GM19099 (cell line): ENCODE measurements around the gene RUFY4.

Source experiments
- POLR2A ChIP-seq: IDR thresholded peaks from 3 replicates; pipeline ENCODE4 v1.6.1; 2011; ENCODE audit warnings: low read depth; ENCODE audit not compliant: insufficient read length; ENCODE audit errors: extremely low read depth

The RUFY4 gene

DNA sequence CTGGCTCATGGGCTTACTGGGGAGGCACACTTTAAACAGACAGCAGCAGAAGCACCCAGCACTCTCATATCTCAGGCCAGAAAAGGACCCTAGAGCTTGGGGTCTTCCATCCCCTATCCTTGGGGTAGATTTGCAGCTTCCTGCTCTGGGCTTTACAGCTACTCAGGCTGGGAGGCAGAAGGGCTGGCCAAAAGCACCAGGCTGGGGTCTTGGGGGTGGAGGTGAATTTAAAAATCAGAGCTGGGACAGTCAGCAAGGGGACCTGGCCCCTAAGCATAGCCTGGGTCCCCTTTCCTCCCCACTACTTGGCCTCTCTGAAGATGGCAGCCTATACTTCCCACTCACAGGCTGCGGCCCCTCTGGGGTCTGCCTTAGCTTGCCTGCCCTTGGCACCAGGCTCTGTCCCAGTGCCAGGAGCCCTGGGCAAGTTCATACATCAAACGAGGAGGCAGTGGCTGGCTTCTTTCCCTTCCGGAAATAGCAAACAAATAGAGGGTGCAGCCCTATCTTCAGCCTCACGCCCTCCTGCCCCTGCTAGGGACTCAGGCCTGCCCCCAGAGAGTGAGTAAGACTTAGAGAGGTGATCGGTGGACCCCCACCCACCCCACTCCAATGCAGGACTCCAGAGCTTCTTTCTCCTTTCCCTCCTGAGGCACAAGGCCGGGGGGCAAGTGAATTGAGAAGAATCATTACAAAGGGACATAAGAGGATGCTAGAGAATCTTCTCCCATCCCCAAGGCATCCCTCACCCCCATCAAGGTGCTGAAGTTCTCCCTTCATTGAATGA is 40.3 kb upstream of the RUFY4 start:
- no peak for TF ChIP-seq POLR2A

DNA sequence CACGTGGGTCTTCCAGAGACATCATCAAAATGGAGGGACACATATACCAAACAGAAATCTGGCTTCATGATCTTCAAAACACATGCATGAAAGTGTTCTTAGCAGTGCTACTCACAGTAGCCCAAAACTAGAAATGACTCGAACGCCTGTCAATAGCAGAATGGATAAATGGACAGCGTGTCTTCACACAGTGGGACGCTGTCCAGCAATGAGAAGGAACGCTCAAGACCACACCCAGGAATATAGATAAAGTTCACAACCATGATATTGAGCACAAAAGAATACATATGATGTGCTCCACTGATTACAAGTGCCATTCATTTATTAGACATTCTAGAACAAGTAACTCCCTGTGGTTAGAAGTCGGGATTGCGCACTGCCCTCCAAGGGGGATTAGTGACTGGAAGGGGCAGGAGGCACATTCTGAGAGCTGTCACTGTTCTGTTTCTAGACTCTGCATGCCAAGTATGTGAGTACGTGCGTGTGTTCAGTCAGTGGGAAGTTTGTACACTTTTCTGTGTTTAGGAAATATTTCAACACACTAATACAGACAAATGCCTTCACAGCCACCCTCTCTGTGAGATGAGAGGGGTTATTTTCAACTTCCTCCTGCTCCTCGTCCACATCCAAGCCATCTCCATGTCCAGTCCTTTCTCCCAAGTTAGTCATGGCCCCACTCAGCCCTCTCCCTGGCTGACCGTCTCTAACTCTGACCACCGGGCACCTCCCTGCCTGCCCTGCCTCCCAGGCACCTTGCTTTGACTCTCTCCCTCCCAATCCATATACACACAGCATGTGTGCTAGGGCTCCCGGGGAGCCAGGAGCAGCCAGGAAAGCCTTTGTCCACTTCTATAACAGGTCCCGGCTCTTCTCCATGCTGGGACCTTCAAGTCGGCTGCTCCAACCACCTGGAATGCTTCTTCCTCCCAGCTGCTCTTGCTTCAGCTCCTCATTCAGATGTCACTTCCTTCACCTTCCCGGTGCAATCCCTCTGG is 39.4 kb upstream of the RUFY4 start:
- no peak for TF ChIP-seq POLR2A

DNA sequence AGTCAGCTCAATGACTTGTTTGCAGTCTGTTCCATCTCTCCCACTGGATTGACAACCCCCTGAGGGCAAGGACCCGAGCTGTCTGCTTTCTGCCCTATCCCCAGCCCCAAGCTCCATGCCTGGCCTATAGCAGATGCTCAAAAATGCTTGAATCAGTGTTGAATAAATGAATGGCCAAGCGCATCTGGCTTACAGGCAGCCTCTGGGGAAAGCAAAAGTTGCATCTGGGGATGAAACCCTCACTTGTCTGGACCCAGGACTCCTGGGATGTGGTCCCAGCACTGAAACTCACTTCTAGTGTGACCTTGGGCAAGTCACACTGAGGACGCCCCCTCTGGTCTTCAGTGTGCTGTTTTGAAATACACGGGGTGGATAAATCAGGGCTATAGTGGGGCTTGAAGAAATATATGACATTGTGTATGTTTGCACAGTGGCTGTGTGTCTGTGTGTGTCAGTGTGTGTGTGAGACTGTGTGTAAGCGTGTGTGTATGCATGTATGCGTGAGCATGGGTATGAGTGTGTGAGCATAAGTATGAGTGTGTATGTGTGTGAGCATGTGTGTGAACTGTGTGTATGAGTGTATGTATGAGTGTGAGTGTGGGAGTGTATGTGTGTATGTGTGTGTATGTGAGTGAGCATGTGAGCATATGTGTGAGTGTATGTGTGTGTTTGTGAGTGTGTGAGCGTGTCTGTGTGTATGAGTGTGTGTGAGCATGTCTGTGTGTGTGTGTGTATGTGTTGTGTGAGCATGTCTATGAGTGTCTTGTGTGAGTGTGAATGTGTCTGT is 38.5 kb upstream of the RUFY4 start:
- TF ChIP-seq POLR2A = no peak

DNA sequence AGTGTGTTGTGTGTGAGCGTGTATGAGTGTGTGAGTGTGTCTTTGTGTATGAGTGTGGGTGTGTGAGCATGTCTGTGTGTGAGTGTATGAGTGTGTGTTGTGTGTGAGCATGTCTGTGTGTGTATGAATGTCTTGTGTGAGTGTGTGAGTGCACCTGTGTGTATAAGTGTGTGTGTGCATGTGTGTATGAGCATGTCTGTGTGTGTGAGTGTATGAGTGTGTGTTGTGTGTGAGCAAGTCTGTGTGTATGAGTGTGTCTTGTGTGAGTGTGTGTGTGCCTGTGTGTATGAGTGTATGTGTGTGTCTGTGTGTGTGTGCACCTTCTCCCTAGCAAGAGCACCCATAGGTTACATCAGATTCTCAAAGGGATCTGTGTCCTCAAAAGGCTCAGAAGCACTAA is 37.8 kb upstream of the RUFY4 start:
- no peak for TF ChIP-seq POLR2A

DNA sequence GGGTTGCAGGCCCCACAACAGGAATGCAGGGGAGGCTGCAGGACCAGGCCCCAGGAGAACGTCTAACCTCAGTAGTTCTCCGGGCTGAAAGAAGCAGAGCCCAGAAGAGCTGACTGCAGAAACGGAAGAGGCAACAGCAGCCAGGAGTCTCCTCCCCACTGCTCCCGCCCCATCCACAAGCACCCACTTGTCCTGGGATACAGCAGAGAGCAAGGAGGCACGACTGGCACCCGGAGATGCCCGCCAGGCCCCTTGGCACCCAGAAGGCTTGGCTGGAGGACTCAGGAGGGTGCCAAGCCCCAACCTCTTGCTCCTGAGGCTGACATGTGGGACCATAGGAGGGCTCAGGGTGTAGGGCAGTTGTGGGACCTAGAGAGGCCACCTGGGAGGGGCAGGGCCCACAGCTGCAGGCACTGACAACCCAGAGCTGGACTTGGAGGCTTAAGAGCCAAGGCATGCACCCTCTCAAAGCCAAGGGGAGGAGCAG is 37.2 kb upstream of the RUFY4 start:
- no peak for TF ChIP-seq POLR2A

DNA sequence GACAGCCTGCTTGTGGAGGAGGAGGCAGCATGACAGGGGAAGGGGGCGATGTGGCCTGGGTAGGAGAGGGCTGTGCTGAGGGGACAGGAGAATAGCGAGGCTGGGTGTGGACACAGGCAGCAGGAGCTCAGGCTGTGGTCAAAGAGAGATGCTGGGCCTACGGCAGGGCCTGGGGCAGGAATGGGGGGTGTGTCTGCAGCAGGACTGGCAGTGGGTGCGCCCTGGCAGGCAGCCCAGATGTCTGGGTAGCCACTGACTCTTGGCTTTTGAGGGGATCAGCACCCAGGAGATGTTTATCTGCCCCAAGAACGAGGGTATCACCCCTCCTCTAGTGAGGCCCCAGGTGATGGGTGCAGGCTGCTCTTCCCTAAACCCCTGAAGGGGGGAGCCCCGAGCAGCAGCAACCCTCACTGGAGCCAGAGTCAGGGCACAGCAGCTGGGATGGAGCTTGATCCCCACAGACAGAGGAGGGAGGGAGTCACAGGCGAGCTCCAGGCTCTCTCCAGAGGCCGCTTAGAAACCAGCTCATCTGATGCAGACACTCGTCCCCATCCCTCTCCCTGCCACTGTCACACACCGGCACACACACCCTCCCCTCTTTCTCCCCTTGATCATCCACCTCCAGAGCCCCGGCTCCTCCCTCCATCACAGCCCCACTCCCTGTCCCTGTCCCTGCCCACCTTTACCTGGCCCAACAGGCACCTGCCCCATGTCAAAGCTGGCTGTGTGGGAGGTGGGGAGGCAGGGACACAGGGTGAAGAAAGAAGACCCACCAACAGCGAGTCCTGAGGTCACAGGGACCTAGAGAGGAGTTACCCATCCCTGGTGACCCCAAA is 36.5 kb upstream of the RUFY4 start:
- no peak for TF ChIP-seq POLR2A

DNA sequence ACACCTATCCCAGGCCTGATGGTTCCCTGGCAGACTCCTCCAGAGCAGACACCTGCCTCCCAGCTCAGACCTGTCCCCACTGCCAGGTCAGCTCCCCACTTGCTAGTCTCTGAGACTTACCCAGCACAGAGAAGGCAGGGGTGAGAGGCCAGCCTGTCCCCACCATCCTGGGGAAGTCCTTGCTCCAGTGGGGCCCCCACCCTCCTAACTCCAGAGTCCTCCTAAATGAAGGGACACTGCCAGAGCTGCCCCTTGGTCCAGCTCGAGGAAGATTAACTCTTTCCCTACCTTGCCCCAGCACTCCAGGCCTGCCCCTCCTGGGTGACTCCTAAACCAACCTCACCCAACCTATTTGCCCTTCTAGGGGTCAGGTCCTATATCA is 35.9 kb upstream of the RUFY4 start:
- TF ChIP-seq POLR2A = no peak

DNA sequence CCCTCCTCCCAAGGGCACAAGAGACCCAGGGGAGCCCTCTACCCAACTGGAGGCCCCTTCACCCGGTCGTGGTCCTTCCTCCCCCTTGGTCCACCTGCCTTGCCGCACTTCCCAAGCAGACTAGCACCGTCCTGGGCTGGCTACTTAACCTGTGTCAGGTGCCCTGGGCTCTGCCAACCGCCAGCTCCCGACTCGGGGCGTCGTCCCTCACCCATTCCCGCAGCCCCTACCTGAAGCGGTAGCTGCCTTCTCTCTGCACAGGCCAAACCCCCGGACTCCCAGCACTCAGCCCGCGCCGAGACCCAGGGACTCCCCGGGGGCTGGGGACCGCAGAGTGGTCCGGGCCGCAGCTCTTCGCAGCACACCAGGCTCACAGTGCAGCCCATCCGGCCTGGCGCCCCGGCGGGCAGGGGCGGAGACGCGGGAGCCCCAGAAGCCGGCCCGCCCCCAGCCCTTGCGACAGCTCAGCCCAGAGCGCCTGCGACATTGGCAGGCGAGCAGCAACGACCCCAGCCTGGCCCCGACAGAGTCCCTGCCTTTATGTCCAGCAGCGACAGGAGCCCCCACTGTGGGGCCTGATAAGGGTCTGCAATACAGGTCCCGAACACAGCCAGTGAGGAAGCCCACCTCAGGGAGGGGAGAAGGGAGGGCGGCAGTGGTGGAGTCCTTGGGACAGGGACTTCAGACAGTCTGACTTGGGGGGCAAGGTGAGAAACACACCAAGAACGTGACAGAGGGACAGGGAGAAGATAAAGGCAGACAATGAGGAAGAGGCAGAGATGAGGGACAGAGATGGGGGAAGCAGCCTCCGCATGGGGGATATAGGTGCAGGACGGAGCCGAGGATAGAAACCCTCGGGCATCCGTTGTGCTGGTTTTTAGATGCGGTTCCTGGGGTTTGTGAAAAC is 35.2 kb upstream of the RUFY4 start:
- TF ChIP-seq POLR2A = no peak

DNA sequence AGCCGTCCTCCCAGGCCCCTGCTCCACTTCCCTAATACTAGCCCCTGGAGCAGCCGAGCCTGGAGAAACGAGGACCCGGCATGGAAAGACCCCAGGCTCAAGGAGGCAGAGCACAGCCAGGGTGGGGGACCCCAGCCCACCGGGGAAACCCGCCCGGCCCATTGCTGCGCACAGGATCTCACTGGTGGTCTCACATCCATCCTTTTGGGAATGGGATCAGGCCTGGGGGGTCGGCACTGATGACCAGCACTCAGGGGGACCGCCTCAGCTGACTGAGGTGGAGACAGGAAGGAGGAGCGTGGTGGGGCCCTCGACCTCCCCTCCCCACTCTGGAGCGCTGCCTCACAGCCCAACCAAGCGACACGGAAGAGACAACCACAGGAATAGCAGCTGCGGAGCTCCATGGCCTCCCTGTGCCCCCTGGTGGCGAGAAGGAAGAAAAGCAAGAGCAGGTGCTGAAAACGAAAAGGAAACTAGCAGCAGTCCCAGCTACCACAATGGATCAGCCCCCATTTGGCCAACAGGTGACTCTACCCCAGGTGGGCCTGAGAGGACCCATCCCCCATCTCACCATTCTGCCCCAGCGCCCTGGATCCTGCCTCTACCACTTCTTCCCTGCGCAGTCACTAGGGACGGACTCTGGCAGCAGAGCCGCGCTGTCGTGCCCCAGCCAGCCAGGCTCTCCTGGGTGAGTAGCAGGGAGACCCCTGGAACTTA is 34.4 kb upstream of the RUFY4 start:
- TF ChIP-seq POLR2A = peak; percentile 31

DNA sequence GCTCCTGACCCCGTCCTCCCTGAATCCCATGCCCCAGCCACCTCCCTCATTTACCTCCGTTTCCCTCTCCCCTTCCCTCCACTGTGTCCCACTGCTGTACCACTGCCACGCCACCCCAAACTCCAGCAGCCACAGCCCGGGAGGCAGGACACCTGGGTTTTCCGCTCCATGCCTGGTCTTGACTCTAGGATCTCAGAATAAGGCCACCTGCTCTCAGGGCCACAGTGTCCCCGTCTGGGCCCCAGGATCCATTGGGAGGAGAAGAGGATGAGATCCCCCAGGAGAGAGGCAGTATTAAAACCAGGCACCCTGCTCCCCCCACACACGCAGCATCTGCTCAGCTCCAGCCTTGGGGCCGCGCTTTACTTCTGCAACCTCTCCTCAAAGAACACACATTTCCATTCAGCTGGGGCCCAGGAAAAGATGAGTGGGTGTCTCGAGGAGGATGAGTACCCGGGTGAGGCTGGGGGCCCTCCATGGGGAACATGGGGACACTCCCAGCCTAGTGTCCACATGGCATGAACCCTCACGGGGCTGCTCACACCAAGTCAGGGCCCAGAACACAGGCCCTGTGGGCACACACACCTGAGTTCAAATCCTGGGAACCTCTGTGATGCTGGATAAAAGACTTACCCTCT is 33.5 kb upstream of the RUFY4 start:
- TF ChIP-seq POLR2A = no peak

DNA sequence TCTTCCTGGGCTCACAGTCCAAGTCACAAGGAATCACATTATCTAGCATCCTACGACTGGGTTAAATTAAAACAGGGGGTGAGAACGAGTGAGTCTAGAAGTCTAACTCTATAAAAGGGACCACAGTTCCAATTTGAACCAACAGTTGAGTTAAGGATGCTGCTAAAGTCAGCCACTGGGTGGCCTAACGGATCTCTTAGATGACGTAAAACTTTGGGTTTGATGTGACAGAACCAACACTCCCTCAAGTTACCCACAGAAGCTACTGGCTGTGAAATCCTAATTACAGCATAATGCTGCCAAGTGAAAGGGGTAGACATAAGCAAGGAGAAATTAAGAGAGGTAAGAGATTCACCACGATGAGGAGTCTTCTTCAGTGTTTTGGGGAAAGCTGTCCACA is 32.7 kb upstream of the RUFY4 start:
- TF ChIP-seq POLR2A = no peak

DNA sequence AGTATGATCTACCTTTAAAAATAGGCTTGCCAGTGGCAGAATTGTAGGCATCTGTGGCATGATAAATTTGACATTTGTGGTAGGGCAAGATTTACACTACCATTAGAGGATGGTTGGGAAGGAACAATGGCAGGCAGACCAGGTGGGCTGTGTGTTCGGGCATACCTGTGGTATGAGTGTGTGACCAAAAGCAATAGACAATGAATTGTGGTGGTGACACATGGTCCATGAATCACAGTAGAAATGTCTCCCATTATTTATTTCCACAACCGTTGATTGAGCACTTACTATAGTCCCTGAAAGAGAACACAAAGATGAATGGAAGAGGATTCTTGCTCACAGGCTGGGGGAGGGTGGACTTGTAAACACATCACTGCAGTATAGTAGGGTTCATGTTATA is 29.9 kb upstream of the RUFY4 start:
- TF ChIP-seq POLR2A = no peak
